Stimulated activated CD8-positive, alpha-beta memory T cell treated with anti-CD3 and anti-CD28 coated beads, Interleukin-15, amount 100 ng/mL, for 24 hours (primary cell): ENCODE measurements around the gene MTUS2.

Experiments used
- DNase-seq: peaks from one replicate; pipeline ENCODE4 v3.0.0-alpha.2; 2020; ENCODE audit warnings: low read depth

The MTUS2 gene

DNA sequence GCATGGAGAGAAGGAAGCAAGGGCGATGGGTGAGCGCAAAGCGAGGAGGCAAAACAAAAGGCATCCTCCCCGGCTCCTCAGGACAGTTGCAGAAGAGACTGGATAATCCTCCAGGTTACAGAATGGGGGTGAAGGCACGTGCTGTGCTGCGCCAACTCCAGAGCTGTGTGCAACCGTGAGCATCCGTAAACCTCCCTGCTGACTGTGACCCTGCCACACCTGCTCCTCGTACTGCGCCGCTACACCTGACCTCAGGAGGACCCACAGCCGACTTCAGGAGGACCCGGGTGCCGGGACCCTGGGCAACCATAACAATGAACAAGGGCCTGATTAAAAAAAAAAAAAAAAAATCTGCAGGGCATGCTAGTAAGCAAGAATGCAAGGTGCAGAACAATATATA lies 706.6 kb downstream of the MTUS2 start:
- no peak for DNase-seq

DNA sequence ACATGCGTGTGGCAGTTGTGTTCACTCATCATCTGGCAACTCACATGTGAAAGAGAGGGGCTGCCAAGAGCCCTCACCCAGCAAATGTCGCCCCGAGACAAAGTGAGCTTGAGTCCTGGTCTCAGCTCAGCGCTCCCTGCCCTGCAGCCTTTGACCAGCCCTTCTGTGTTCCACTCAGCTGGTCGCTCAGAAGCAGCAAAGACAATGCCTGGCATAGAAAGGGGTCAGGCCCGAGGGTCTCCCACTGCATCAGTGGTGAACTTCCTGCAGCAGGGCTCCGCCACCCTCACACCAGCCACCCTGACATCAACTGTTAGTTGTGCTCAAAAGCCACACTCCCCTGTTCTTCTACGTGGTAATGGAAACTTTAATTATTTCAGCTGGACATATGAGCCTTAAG lies 707.4 kb downstream of the MTUS2 start:
- no peak for DNase-seq

- DNase-seq, result no peak
These were observed 707.8 kb downstream of the MTUS2 start for GRCh38 chr13:29527916-29528315.

DNA sequence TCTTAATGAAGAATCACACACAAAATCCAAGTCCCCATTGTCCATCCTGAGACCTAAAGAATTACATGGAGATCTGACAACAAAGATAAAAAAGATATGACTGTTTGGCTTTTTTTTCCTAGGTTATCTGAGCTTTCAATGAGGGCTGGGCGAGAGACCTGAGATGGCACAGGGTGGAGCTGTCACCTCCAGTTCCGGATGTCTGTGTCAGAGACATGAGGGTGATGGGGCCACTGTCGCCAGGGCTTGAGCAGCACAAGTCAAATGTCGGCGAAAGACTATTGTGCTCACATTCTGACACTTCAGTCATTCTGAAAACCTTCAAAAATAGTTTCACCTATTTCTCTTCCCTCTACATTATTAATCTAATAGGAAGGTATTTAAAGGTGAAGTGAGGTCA lies 709.6 kb downstream of the MTUS2 start:
- DNase-seq, result no peak

DNA sequence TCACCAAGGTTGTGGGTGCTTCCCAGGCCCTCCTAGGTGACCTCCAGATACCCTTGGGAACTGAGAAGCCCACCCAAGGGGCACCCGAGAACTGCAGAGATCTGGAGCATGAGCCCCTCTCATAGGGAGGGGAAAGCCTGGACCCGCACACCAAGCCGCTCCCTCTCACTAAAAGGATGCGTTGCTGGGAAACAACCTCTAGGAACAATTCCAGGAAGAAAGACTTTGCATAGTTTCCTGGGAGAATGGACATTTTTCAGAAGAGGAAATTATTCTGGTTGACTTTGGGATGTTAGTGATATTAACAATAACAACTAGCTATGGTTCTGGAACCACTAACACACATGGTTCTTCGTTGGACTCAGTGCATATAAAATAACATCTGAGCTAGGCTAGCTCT lies 710.8 kb downstream of the MTUS2 start:
- DNase-seq, result no peak

DNA sequence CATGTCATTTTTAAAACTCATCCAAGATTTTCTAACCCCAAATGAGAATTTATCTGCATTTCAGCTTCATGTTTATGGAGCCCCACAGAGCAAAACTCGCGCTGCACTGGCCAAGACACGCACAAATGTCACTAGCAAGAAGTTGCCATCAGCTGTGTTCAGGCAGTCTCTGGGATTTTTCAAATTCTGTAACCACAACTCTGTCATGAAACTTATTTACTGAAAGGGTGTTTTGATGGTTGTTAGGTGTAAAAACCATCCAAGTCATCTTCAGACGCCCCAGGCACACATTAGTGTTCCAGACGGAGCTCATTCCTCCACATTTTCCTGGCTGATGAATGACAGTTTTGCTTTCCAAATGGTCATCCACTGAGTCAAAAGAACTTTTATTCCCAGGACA lies 712.0 kb downstream of the MTUS2 start:
- no peak for DNase-seq

- no peak for DNase-seq
These were observed 712.7 kb downstream of the MTUS2 start for GRCh38 chr13:29532821-29533220.

DNA sequence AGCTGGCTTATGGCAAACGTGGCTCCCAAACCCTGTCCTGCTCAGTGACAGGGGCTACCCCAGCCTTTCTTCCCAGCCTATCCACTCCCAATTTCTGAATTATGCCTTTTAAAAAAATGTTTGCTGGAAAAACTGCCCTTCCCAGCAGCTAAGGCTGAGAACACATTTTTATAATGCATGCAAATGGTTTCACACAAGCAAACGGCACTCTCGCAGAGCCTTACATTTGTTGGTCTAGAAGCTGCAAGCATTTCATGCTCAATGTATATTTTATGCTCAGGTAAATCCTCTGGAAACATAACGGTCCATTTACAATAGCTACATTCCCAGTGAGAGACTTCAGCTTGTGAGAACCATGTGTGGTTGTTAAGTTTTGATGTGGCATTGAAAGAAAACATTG lies 713.9 kb downstream of the MTUS2 start:
- DNase-seq, result no peak

DNA sequence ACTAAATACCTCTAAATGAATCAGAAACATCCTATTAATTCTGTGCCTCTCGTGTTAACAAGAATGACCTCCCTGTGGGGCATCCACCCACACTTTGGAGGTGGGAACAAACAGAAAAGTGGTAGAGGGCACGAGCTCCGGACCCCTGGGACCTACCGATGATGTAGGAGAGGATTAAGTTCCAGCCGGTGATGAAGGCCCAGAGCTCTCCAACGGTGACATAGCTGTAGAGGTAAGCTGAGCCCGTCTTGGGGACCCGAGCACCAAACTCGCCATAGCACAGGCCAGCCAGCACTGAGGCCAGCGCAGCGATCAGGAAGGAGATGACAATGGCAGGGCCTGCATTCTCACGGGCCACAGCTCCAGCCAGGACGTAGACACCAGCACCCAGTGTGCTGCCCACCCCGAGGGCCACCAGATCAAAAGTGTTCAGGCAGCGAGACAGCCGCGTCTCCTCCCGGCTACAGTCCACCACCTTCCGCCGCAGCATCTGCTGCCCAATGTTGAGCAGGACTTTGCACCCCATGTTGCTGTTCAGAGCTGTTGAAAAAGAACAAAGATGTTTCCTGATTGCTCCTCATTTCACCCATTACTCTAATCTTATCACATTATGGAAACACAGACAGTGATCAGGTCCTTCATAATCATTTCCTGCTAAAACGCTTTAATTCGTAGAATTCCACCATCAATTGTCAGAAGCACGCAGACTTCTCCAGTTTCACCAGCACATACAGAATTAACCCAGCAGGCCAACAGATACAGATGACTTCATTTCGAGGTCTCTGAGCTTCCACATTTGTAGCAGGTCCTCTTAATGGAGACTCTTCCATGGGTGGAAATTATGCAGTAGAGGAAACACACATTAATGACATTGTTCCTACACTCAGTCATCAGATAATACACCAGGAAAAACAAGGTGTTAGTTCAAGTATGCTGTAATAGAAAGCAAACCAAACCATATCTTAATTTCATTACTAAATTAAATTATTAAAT lies 715.8 kb downstream of the MTUS2 start:
- no peak for DNase-seq

- no peak for DNase-seq
These were observed 716.7 kb downstream of the MTUS2 start for GRCh38 chr13:29536853-29537252.

DNA sequence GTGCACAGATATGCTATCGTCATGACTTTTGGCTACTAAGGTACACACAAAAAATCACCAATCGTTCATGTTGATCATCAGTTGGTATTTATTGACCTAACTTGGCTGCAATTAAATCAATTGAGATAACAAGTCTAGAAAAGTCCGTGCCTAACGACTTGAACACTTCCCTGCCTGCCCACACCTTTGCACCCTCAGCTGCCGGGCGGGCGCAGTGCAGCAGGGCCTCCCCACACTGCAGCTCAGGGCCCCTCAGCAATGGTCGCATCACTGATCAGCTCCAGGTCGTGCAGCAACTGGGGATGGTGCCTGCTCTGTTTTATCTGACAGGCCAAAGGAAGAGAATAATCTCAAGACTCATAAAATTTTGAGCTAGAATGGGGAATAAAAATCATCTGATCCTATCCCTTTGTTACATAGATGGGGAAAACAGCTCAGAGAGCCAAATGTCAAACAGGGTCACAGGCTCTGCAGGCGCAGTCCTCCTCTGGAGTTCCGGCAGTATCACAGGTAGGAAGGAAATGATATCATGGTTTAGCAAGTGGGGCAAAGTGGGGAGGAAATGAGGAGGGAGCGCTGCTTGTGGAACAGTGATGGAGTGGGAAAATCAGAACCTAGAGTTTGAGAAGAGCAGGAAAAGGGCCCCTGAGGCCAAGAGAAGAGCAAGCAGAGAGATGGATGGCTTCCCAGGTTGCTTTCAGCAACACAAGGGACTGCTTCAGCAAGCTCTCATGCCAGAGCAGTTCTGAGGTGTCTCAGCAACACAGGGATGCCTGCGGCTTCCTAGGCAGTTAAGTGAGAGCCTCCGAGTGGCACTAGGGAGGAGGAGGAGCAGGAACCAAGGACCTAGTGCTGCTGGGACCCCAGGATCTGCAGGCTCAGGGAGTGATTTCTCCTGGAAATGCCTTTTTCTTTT lies 717.9 kb downstream of the MTUS2 start:
- DNase-seq, result no peak

- no peak for DNase-seq
These were observed 718.5 kb downstream of the MTUS2 start for GRCh38 chr13:29538652-29539040.

DNA sequence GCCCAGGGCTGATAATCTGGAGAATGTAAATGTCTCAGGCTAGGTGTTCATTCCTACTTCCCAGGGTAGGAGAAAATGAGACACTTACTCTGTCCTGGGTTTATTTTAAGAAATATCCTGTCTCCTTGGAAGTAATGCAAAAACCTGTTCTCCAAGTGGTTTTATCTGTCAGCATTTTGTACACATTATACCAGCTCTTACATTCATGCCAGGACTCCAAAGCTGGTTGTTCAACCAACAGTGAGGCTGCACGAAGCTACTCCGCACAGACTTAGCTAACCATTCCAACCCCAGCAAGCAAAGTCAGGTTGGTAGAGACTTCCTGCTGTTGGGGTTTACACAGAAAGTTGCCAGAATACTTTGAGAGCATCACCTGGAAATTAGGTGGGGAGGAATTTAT lies 719.7 kb downstream of the MTUS2 start:
- no peak for DNase-seq

GRCh38 chr13:29540334-29540733 lies 720.2 kb downstream of the MTUS2 start:
- no peak for DNase-seq

GRCh38 chr13:29540799-29541198 lies 720.7 kb downstream of the MTUS2 start:
- no peak for DNase-seq

- DNase-seq, result no peak
These were observed 721.3 kb downstream of the MTUS2 start for GRCh38 chr13:29541400-29541799.

DNA sequence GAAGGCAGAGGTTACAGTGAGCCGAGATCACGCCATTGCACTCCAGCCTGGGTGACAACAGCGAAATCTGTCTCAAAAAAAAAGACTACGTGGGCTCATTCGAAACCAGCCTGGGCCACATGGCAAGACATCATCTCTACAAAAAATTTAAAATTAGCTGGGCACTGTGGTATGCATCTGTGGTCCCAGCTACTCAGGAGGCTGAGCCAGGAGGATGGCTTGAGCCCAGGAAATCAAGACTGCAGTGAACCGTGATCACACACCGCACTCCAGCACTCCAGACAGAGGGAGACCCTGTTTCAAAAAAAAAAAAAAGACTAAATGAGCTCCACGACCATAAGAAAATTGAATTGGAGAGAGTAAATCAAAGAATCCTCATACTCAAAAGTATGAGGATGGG lies 722.2 kb downstream of the MTUS2 start:
- no peak for DNase-seq

DNA sequence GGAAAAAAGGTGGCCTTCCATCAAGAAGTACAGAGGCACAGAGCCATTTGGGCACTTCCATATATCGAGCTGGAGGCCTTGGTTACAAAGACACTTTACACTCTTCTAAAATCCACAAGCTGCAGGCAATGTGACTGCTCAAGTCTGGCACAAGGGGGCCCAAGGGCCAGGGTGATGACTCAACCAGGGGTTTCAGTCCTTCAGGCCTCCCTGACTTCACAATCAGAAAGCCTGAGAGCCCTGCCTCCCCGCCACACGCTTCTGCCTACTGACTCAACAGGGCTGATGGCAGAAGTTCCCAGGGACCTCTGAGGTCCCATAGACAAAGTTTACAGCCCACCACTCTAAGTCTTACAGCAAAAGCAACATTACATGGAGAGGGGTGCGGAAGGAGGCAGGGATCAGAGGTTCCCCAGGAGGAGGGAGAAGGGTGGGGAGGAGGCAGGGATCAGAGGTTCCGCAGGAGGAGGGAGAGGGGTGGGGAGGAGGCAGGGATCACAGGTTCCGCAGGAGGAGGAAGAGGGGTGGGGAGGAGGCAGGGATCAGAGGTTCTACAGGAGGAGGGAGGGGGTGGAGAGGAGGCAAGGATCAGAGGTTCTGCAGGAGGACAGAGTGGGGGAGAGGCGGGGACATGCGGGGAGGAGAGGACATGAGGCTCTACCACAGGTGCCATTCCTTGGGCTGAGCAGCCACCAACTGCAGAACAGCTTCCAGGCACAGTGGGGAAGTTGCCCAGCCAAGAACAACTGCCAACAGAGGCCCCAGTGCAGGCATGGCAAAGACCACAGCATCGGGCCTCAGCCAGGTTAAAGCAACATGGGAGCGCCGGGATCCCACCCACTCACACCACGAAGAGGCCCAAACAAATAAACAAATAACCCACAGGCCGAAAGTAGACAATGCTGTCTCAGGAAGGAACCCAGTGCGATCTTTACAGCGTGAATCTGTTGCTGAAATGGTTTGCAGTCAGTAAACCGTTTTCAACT lies 723.4 kb downstream of the MTUS2 start:
- DNase-seq, result peak; percentile 15

DNA sequence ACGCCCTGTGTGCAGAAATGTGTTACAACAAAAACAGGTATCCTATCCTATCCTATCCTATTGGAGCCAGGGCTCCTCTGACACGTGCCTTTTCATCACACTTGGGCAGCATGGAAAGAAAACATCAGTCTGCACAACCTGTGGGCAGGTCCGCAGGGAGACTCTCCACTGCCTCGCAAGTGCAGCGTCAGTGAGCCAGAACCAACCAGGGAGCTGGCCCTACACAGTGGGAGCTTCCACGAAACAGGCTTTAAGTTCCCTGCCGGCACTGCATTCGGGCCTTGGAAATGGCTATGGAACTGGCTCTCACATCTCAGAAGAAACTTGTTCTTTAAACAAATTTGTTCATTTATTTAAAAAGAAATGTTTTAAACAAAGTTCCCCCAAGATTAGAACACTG lies 725.8 kb downstream of the MTUS2 start:
- DNase-seq, result no peak

GRCh38 chr13:29546662-29547061 lies 726.5 kb downstream of the MTUS2 start:
- DNase-seq, result no peak

- DNase-seq, result no peak
These were observed 727.0 kb downstream of the MTUS2 start for GRCh38 chr13:29547153-29547552.

- DNase-seq, result no peak
These were observed 728.6 kb downstream of the MTUS2 start for GRCh38 chr13:29548722-29549121.
